Kasumi-1 (cell line): Measurements from ENCODE around the gene SIGLEC5.

Experiments
- DNase-seq, 2 experiments: peaks; one replicate each; lab custom pipeline; 2025; lab: John Stamatoyannopoulos, UW

Gene SIGLEC5

GRCh38 chr19:51627491-51628138, 2.6 kb downstream of the SIGLEC5 start:
- peak in 1 of 2 experiments; percentile 14 for DNase-seq

GRCh38 chr19:51626675-51627074, 3.5 kb downstream of the SIGLEC5 start:
- no peak for DNase-seq

- peak; percentile 79 to 83 for DNase-seq
Measured at GRCh38 chr19:51621178-51621577, 9.0 kb downstream of the SIGLEC5 start.

- no peak for DNase-seq
Measured at GRCh38 chr19:51615991-51616390, 14.2 kb downstream of the SIGLEC5 start.

GRCh38 chr19:51614789-51615188, 15.4 kb downstream of the SIGLEC5 start:
- no peak for DNase-seq

- DNase-seq: no peak
Measured at GRCh38 chr19:51610576-51610975, 19.6 kb downstream of the SIGLEC5 start.

GRCh38 chr19:51607920-51608562, 22.2 kb downstream of the SIGLEC5 start:
- peak; percentile 79 to 89 for DNase-seq

GRCh38 chr19:51607077-51607476, 23.1 kb downstream of the SIGLEC5 start:
- no peak for DNase-seq

- no peak for DNase-seq
Measured at GRCh38 chr19:51602189-51602854, 27.9 kb downstream of the SIGLEC5 start.

GRCh38 chr19:51600940-51601580, 29.1 kb downstream of the SIGLEC5 start:
- no peak for DNase-seq

- no peak for DNase-seq
Measured at GRCh38 chr19:51599084-51599483, 31.1 kb downstream of the SIGLEC5 start.

- no peak for DNase-seq
Measured at GRCh38 chr19:51598159-51598915, 31.9 kb downstream of the SIGLEC5 start.

- DNase-seq: no peak
Measured at GRCh38 chr19:51595190-51596175, 34.7 kb downstream of the SIGLEC5 start.

- no peak for DNase-seq
Measured at GRCh38 chr19:51594774-51595109, 35.5 kb downstream of the SIGLEC5 start.

- peak; percentile 95 to 97 for DNase-seq
Measured at GRCh38 chr19:51593969-51594773, 36.0 kb downstream of the SIGLEC5 start.

- no peak for DNase-seq
Measured at GRCh38 chr19:51593138-51593890, 36.9 kb downstream of the SIGLEC5 start.

GRCh38 chr19:51592521-51592920, 37.7 kb downstream of the SIGLEC5 start:
- DNase-seq: no peak

- no peak for DNase-seq
Measured at GRCh38 chr19:51590441-51590840, 39.8 kb downstream of the SIGLEC5 start.

GRCh38 chr19:51589511-51589910, 40.7 kb downstream of the SIGLEC5 start:
- DNase-seq: no peak
